ENCODE data around the gene KHDC3L. TPM values are rescaled to one million over a fixed set of nuclear protein-coding genes. Genes with fewer than 3 reads are reported as not detected.
"Not testable (repeated sequence)": the region's sequence is repeated elsewhere in the genome, so short reads cannot be mapped to it uniquely, and the experiment has no call there.

The KHDC3L gene
- total and polyA plus RNA-seq, 2 of the 13 experiments (the other 11 are each of a cell fraction or from before 2014, with no cell fraction given) = not detected

- in situ Hi-C loops (cut with HindIII; ENCODE audit: extremely low pct_ligation_motif_present, low pct_unique_long_range_greater_than_20kb); FAIRE-seq; H4K20me1 ChIP-seq (ENCODE audit: insufficient read depth, low read length); POLR2A ChIA-PET; H3K9ac ChIP-seq (ENCODE audit: insufficient read depth, low read depth, low read length); ATAC-seq; intact Hi-C loops (cut with micrococcal nuclease; ENCODE audit: unreplicated experiment); H3K4me3 ChIP-seq (replicated peaks in 1 of 3; ENCODE audit: insufficient read depth in 1 of 3, low read depth in 2 of 3, low read length in 3 of 3); H3K4me2 ChIP-seq (ENCODE audit: low read depth, low read length); BruUV-seq (replicated peaks); H3K36me3 ChIP-seq (replicated peaks in 1 of 2; ENCODE audit: control insufficient read depth in 1 of 2, insufficient read depth in 2 of 2, low read length in 2 of 2); CTCF ChIA-PET (ENCODE audit: low intra/inter-chr PET ratio, low total read pairs); H3K27ac ChIP-seq (ENCODE audit: extremely low read length, insufficient read depth, low read length); H3K9me3 ChIP-seq (ENCODE audit: low read length); H3K79me2 ChIP-seq (ENCODE audit: insufficient read depth, low read length); DNase-seq (ENCODE audit: low spot score); H3K27me3 ChIP-seq (ENCODE audit: control insufficient read depth in 1 of 2, insufficient read depth in 2 of 2, low read length in 2 of 2); H2AFZ ChIP-seq (ENCODE audit: low read length); H3K4me1 ChIP-seq (ENCODE audit: insufficient read depth, low read length): not testable (repeated sequence)
- WGBS (ENCODE audit: low lambda C conversion rate) = 36% methylated on average over 10 of the region's 10 CpGs
Observed at GRCh38 chr6:73381531-73381930, 19.1 kb downstream of the KHDC3L start.

GRCh38 chr6:73382462-73383113 lies 20.1 kb downstream of the KHDC3L start:
- intact Hi-C loops (cut with micrococcal nuclease; ENCODE audit: unreplicated experiment) (no loop called here), in situ Hi-C loops (cut with HindIII; ENCODE audit: extremely low pct_ligation_motif_present, low pct_unique_long_range_greater_than_20kb) (no loop called here)
- WGBS (ENCODE audit: low lambda C conversion rate) = 59% methylated on average over 6 of the region's 6 CpGs
- Histone ChIP-seq H3K27ac (ENCODE audit: extremely low read length, insufficient read depth, low read length) (no peak overlapping the region), H3K4me1 (ENCODE audit: insufficient read depth, low read length) (no peaks in the 10 kb centered on the region), H2AFZ (ENCODE audit: low read length) (no peak overlapping the region), H3K79me2 (ENCODE audit: insufficient read depth, low read length) (no peaks in the 10 kb centered on the region), H3K36me3 (replicated peaks in 1 of 2; ENCODE audit: control insufficient read depth in 1 of 2, insufficient read depth in 2 of 2, low read length in 2 of 2) (no peaks in the 10 kb centered on the region), H3K27me3 (ENCODE audit: control insufficient read depth in 1 of 2, insufficient read depth in 2 of 2, low read length in 2 of 2) (no peaks in the 10 kb centered on the region), H3K4me3 (replicated peaks in 1 of 3; ENCODE audit: insufficient read depth in 1 of 3, low read depth in 2 of 3, low read length in 3 of 3) (no peak overlapping the region), H3K9ac (ENCODE audit: insufficient read depth, low read depth, low read length) (no peak overlapping the region), H4K20me1 (ENCODE audit: insufficient read depth, low read length) (no peaks in the 10 kb centered on the region), H3K4me2 (ENCODE audit: low read depth, low read length) (no peak overlapping the region), H3K9me3 (ENCODE audit: low read length) (no peaks in the 10 kb centered on the region)
- no TSS peak for BruUV-seq (replicated peaks)
- 0 out of 2 replicates have a peak, but pooled peaks have one; percentile 10 for TF ChIP-seq FOSL2 (CRISPR knock-in tag; IDR thresholded peaks at IDR 0.05)
- TF ChIP-seq CAMTA2 (CRISPR knock-in tag; IDR thresholded peaks at IDR 0.05; ENCODE audit: borderline replicate concordance) = no peak
- CTCF ChIA-PET (ENCODE audit: low intra/inter-chr PET ratio, low total read pairs) = no interaction called here
- DNase-seq (ENCODE audit: low spot score) (no peak), FAIRE-seq (no peak), ATAC-seq (no peak)
- POLR2A ChIA-PET = no interaction called here
